Heart left ventricle (tissue), 16 donors: ENCODE results near the gene SLC10A1. TPM values are rescaled to one million over a fixed set of nuclear protein-coding genes. Genes with fewer than 3 reads are reported as not detected.
"Not testable (repeated sequence)": the region's sequence is repeated elsewhere in the genome, so short reads cannot be mapped to it uniquely, and the experiment has no call there.

Experiments
- ATAC-seq, 4 donors: fragments of 200-7000 bp; cut with Tn5 transposase; one replicate each; pipeline ENCODE4 v1.9.1; 2020 to 2022; ENCODE audit warnings: moderate library complexity in 4 of 4, mild to moderate bottlenecking in 3 of 4, moderate number of reproducible peaks in 1 of 4
- DNase-seq, 5 donors: peaks; one replicate each; pipeline ENCODE4 v3.0.0-alpha.2; 2020
- H3K27ac ChIP-seq, 12 donors: fragments of 200-600 bp; sonication (generic) in 4 of 12; one replicate each; pipeline versions ENCODE4 v1.5.0 to v1.8.0; 2016 to 2022; ENCODE audit warnings: mild to moderate bottlenecking in 2 of 12
- H3K27me3 ChIP-seq, 9 donors: fragments of 200-600 bp; sonication (generic) in 2 of 9; one replicate each; pipeline versions ENCODE4 v1.5.1 to v1.8.0; 2016 to 2022; ENCODE audit warnings: mild to moderate bottlenecking in 3 of 9
- H3K36me3 ChIP-seq, 9 donors: fragments of 200-600 bp; sonication (generic) in 2 of 9; one replicate each; pipeline versions ENCODE4 v1.5.0 to v1.8.0; 2018 to 2022; ENCODE audit warnings: mild to moderate bottlenecking in 2 of 9
- H3K4me1 ChIP-seq, 12 donors: fragments of 200-600 bp; sonication (generic) in 4 of 12; one replicate each; pipeline versions ENCODE4 v1.5.0 to v1.8.0; 2016 to 2022; ENCODE audit warnings: mild to moderate bottlenecking in 3 of 12
- H3K4me3 ChIP-seq, 12 donors: fragments of 200-600 bp; sonication (generic) in 4 of 12; one replicate each; pipeline versions ENCODE4 v1.5.0 to v1.8.0; 2017 to 2022; ENCODE audit warnings: mild to moderate bottlenecking in 9 of 12, moderate library complexity in 4 of 12
- H3K9me3 ChIP-seq, 12 donors: fragments of 200-600 bp; sonication (generic) in 4 of 12; one replicate each; pipeline versions ENCODE4 v1.5.0 to v1.8.0; 2016 to 2022; ENCODE audit warnings: mild to moderate bottlenecking in 1 of 12
- POLR2A ChIP-seq, 2 donors: fragments of 450-650 bp; IDR thresholded peaks; one replicate each; pipeline ENCODE4 v1.6.1; 2017; ENCODE audit warnings: antibody characterized with exemption in 2 of 2, mild to moderate bottlenecking in 2 of 2, moderate library complexity in 2 of 2
- WGBS, 4 donors: extraction: QIAGEN DNeasy Blood & Tissue Kit in 2 of 4; methylation state at CpG; one replicate each; pipeline versions ENCODE4 v1.1.5 to v1.1.7; 2013 to 2018; 5-methylcytosine and 5-hydroxymethylcytosine counted together
- intact Hi-C, 10 donors: fragments of 100-400 bp; cut with DNase I; formaldehyde crosslinking; loops; one replicate each; pipeline versions ENCODE4 v1.11.1 to v1.14.2; 2022
- polyA plus RNA-seq, 2 donors: library from polyadenylated mRNA; stranded (reverse); fragments of 200-250 nt; gene quantifications; one replicate each; pipeline ENCODE4 v1.2.3, GENCODE V29; 2013
- total RNA-seq, 9 donors: library from RNA; depleted of rRNA in 2 of 9; stranded (reverse); fragments of >200 nt in 2 of 9; fragmentation: NEBNext Ultra II Directional in 3 of 9; extraction: Animal tissue kit (Norgen Biotek cat#: 25700) in 3 of 9; gene quantifications; one replicate each; pipeline versions ENCODE4 v1.1.0 to v1.2.4, GENCODE V29; 2016 to 2023
- TF ChIP-seq, protein P1 (sequence below), 12 donors: fragments of 200-600 bp; sonication (generic) in 4 of 12; IDR thresholded peaks; one replicate each; pipeline versions ENCODE4 v1.5.0 to v1.8.0; 2018 to 2022; ENCODE audit warnings: antibody characterized with exemption in 12 of 12, mild to moderate bottlenecking in 5 of 12
- donor health status: ischemic (EF 13 %, LVEDD 7.1; RV severe dilation, severe dysfunction).
- donor health status: healthy with polysubstance abuse.
- donor health status: DM: no; HTN: yes; CAD: no.
- donor health status: DM: no; HTN: no; CAD: no.
- donor health status: ischemic (EF 25% LVEDD 6.9; RV normal size, moderate dysfunction).
- donor health status: ischemic (EF 25% LVEDD 5.7; RV mildly dilated, moderate dysfunction).
- donor health status: healthy.
- donor health status: DM: yes; HTN: yes; CAD: no.
- donor health status: ischemic (EF 35%, LVEDD 5.7; RV mildly dilated, moderate dysfunction).
- donor health status: nonischemic (EF 11% LVEDD 7.7; RV severe dilation, severe dysfunction).
- donor health status: DM: yes; HTN: yes; CAD: no.
- donor health status: PGD.
- donor health status: ischemic (EF 29% LVEDD 5.4; RV normal size, mild dysfunction).
- donor health status: nonischemic (EF 23%, LVEDD 6.1; RV moderate dilation, normal function).

Gene SLC10A1
- total and polyA plus RNA-seq, 11 donors: not detected

DNA sequence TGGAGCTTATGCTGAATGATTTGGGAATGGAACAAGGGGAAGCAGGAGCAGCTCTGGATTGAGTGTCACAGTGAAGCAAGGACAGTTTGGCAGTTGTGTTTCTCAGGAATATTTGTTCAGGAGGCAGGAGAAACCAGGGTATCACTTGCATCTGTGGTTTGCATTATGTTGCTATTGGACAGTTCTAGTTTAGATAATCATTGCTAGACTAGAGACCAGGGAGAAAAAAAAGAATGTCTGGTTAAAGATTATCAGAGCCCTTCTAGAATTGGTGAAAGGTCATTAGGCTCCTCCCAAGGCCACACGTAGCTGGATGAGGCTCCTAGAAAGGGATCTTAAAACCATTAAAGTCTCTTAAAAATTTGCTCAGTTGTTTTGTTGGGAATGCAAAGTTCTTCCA is 47.1 kb downstream of the SLC10A1 start:
- DNase-seq: no peak
- WGBS, 4 donors: 54 to 85% (median 66%) methylated on average over 1 of the region's 1 CpG
- Histone ChIP-seq H3K4me1 (no peaks in the 10 kb centered on the region), H3K27me3 (no peaks in the 10 kb centered on the region), H3K9me3 (no peaks in the 10 kb centered on the region), H3K4me3 (no peak overlapping the region), H3K36me3 (no peaks in the 10 kb centered on the region), H3K27ac (no peak overlapping the region)
- TF ChIP-seq, protein P1, sequence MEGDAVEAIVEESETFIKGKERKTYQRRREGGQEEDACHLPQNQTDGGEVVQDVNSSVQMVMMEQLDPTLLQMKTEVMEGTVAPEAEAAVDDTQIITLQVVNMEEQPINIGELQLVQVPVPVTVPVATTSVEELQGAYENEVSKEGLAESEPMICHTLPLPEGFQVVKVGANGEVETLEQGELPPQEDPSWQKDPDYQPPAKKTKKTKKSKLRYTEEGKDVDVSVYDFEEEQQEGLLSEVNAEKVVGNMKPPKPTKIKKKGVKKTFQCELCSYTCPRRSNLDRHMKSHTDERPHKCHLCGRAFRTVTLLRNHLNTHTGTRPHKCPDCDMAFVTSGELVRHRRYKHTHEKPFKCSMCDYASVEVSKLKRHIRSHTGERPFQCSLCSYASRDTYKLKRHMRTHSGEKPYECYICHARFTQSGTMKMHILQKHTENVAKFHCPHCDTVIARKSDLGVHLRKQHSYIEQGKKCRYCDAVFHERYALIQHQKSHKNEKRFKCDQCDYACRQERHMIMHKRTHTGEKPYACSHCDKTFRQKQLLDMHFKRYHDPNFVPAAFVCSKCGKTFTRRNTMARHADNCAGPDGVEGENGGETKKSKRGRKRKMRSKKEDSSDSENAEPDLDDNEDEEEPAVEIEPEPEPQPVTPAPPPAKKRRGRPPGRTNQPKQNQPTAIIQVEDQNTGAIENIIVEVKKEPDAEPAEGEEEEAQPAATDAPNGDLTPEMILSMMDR (IDR thresholded peaks at IDR 0.05): no peak
- no peak for TF ChIP-seq POLR2A (IDR thresholded peaks at IDR 0.05)
- intact Hi-C loops: no loop called here
- no peak for ATAC-seq

DNA sequence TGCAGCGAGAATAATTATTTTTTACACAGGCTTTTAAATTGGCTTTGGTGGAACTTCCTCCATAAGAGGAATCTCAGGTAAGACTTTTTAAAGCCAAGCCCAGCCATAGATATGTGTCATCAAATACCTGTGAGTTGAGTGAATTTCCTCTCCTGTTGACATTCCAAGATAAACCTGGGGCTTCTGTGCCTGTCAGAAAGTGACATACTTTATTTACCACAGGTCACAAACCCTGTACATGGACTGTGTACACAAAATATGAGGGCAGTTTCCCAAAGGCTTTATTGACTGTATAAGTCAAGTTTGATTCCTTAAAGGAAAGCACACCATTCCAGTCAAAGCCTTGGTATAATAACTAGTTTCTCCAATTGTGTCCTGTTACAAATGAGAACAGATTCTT is 56.0 kb downstream of the SLC10A1 start:
- DNase-seq (no peak), ATAC-seq (no peak)
- TF ChIP-seq POLR2A (IDR thresholded peaks at IDR 0.05): no peak
- TF ChIP-seq, protein P1 (IDR thresholded peaks at IDR 0.05): no peak
- Histone ChIP-seq H3K36me3 (no peaks in the 10 kb centered on the region), H3K27ac (no peak overlapping the region), H3K9me3 (peaks cover 0 to 12% (median 3%) of the 10 kb centered on the region in 12 donors), H3K27me3 (no peaks in the 10 kb centered on the region), H3K4me3 (no peak overlapping the region), H3K4me1 (no peaks in the 10 kb centered on the region)
- WGBS, 4 donors: 96 to 98% (median 97%) methylated on average over 1 of the region's 1 CpG
- intact Hi-C loops: no loop called here

DNA sequence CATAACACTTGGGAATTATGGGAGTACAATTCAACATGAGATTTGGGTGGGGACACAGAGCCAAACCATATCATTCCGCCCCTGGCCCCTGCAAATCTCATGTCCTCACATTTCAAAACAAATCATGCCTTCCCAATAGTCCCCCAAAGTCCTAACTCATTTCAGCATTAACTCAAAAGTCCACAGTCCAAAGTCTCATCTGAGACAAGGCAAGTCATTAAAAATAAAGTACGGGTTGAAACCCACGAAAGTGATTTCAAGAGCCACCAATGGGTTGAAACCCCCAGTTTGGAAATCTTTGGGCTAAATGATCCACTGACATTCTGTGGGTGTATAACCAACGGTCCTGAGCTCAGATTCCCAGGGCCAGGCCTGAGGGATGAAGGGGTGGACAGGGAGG is 60.6 kb downstream of the SLC10A1 start:
- H3K27ac ChIP-seq, H3K36me3 ChIP-seq, intact Hi-C loops, H3K4me3 ChIP-seq, DNase-seq, H3K4me1 ChIP-seq, H3K9me3 ChIP-seq, H3K27me3 ChIP-seq, ATAC-seq: not testable (repeated sequence)
- WGBS, 4 donors: 87 to 89% (median 88%) methylated on average over 4 of the region's 4 CpGs

DNA sequence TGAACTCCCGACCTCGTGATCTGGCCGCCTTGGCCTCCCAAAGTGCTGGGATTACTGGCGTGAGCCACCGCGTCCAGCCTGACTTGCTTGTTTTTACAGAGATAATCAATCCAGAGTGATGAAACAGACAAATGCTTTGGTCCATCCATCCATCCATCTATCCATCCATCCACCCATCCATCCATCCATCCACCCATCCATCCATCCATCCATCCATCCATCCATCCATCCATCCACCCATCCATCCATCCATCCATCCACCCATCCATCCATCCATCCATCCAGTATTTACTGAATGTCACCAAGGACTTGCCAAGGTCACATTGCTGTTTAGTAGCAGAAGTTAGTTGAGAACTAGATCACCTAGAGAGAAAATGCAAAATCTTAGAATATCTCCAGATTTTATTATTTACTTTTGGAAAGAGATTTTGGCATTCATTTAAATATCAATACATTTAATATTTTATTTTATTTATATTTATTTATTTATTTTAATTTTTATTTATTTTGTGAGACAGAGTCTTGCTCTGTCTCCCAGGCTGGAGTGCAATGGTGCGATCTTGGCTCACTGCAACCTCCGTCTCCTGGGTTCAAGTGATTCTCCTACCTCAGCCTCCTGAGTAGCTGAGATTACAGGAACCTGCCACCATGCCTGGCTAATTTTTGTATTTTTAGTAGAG is 65.0 kb downstream of the SLC10A1 start:
- H3K27ac ChIP-seq, intact Hi-C loops, H3K4me3 ChIP-seq, H3K36me3 ChIP-seq, DNase-seq, H3K9me3 ChIP-seq, ATAC-seq, H3K27me3 ChIP-seq: not testable (repeated sequence)
- H3K4me1 ChIP-seq: peaks cover 0 to 21% (median 3%) of the 10 kb centered on the region in 12 donors
- WGBS, 4 donors: 84 to 96% (median 94%) methylated on average over 8 of the region's 8 CpGs

GRCh38 chr14:69727860-69728259 is 69.2 kb downstream of the SLC10A1 start:
- intact Hi-C loops: loop anchor here (1.0 to 5.0 kb wide), 12 partner anchors 39 to 193 kb away; partner anchors contain the start of genes SRSF5 (in 1 of the 10) and SUSD6 (in 1 of the 10)
- ATAC-seq (no peak), DNase-seq (no peak)
- 82 to 90% (median 89%) methylated on average over 4 of the region's 4 CpGs for WGBS, 4 donors
- Histone ChIP-seq H3K4me1 (peaks cover 0 to 39% (median 7%) of the 10 kb centered on the region in 12 donors), H3K9me3 (no peaks in the 10 kb centered on the region), H3K27me3 (no peaks in the 10 kb centered on the region), H3K4me3 (no peak overlapping the region), H3K36me3 (no peaks in the 10 kb centered on the region), H3K27ac (peak overlapping the region in 3 of 12 donors; percentile 28 to 61 (median 35))
- TF ChIP-seq, protein P1 (IDR thresholded peaks at IDR 0.05): no peak
- no peak for TF ChIP-seq POLR2A (IDR thresholded peaks at IDR 0.05)
